GM12878 (cell line): ENCODE measurements around the gene ACCS. TPM values are rescaled to one million over a fixed set of nuclear protein-coding genes. Genes with fewer than 3 reads are reported as not detected.

ENCODE experiments used
- GATAD2B ChIP-seq: fragments of 450-650 bp; conservative IDR thresholded peaks from 2 replicates; pipeline ENCODE4 v1.6.1; 2017; ENCODE audit warnings: low read depth, mild to moderate bottlenecking, moderate library complexity
- IRF4 ChIP-seq: IDR thresholded peaks from 2 replicates; pipeline ENCODE4 v1.6.1; 2011; ENCODE audit warnings: low read depth, low read length
- POU2F2 ChIP-seq: IDR thresholded peaks from 3 replicates; pipeline ENCODE4 v1.6.1; 2011; ENCODE audit warnings: low read depth, mild to moderate bottlenecking, low read length, borderline replicate concordance
- SIN3A ChIP-seq: IDR thresholded peaks from 2 replicates; pipeline ENCODE4 v1.6.1; 2012; ENCODE audit warnings: low read depth, low read length, improper control_type of control experiment
- SIX5 ChIP-seq: IDR thresholded peaks from 2 replicates; pipeline ENCODE4 v1.6.1; 2011; ENCODE audit warnings: mild to moderate bottlenecking, low read depth, low read length, moderate library complexity; ENCODE audit not compliant: severe bottlenecking
- SPI1 ChIP-seq: IDR thresholded peaks from 2 replicates; pipeline ENCODE4 v1.6.1; 2011; ENCODE audit warnings: low read depth, mild to moderate bottlenecking, low read length, moderate library complexity, borderline replicate concordance; ENCODE audit not compliant: insufficient read depth
- ZNF207 ChIP-seq: fragments of 450-650 bp; IDR thresholded peaks from 2 replicates; pipeline ENCODE4 v1.6.1; 2014; ENCODE audit warnings: antibody characterized with exemption, mild to moderate bottlenecking, borderline replicate concordance
- ZSCAN29 ChIP-seq: fragments of 450-650 bp; IDR thresholded peaks from 2 replicates; pipeline ENCODE4 v1.6.1; 2017; ENCODE audit warnings: mild to moderate bottlenecking, moderate library complexity
- polyA plus RNA-seq, 11 experiments: library from polyadenylated mRNA; depleted of rRNA in 4 of 11; unstranded in 6 of 11; stranded (reverse) in 5 of 11; fragments of >200 nt; fragmentation: Nextera tagmentation in 4 of 11; fragmentation: Illumina TruSeq in 1 of 11; extraction: Ambion mirVana in 4 of 11; extraction: Trizol in 1 of 11; gene quantifications; 1 replicate in 1 of 11; 2 replicates in 10 of 11; pipeline versions ENCODE4 v1.2.1 to v1.2.3, GENCODE V29; 2011 to 2016; ENCODE audit warnings: inconsistent platforms in 2 of 11, missing spikeins in 2 of 11, low read depth in 1 of 11
- total RNA-seq, 4 experiments: library from RNA; depleted of rRNA in 3 of 4; stranded (reverse); fragments of >200 nt in 3 of 4; fragmentation: Illumina TruSeq in 1 of 4; extraction: Trizol in 1 of 4; gene quantifications; 2 replicates each; pipeline versions ENCODE4 v1.2.1 to v1.2.3, GENCODE V29; 2013 to 2021
- TF ChIP-seq, protein P1 (sequence below), 3 experiments: IDR thresholded peaks in 2 of 3; conservative IDR thresholded peaks in 1 of 3; 2 replicates each; pipeline ENCODE4 v1.5.1; 2011; ENCODE audit warnings: low read depth in 3 of 3, low read length in 3 of 3, mild to moderate bottlenecking in 3 of 3, control low read depth in 2 of 3, moderate library complexity in 2 of 3, inconsistent platforms in 1 of 3, mixed read lengths in 1 of 3; ENCODE audit not compliant: control insufficient read depth in 2 of 3, insufficient read depth in 1 of 3; ENCODE audit errors: extremely low read depth in 1 of 3
- TF ChIP-seq, protein P2 (sequence below): fragments of 450-650 bp; conservative IDR thresholded peaks from 2 replicates; pipeline ENCODE4 v1.6.1; 2017; ENCODE audit warnings: mild to moderate bottlenecking, moderate library complexity
- TF ChIP-seq, protein P3 (sequence below): fragments of 450-650 bp; IDR thresholded peaks from 2 replicates; pipeline ENCODE4 v1.6.1; 2017; ENCODE audit warnings: borderline replicate concordance
- TF ChIP-seq, protein P4 (sequence below): fragments of 450-650 bp; formaldehyde crosslinking; IDR thresholded peaks from 2 replicates; pipeline ENCODE4 v1.4.0; 2020; ENCODE audit warnings: mild to moderate bottlenecking, moderate library complexity
- TF ChIP-seq, protein P5 (sequence below): fragments of 450-650 bp; IDR thresholded peaks from 2 replicates; pipeline ENCODE4 v1.6.1; 2016; ENCODE audit warnings: mild to moderate bottlenecking, moderate library complexity, borderline replicate concordance

ACCS gene
- total and polyA plus RNA-seq, 10 of the 15 experiments (the other 5 are each of a cell fraction or from before 2014, with no cell fraction given), result 4.8 to 35.9 (median 17.0) TPM

DNA sequence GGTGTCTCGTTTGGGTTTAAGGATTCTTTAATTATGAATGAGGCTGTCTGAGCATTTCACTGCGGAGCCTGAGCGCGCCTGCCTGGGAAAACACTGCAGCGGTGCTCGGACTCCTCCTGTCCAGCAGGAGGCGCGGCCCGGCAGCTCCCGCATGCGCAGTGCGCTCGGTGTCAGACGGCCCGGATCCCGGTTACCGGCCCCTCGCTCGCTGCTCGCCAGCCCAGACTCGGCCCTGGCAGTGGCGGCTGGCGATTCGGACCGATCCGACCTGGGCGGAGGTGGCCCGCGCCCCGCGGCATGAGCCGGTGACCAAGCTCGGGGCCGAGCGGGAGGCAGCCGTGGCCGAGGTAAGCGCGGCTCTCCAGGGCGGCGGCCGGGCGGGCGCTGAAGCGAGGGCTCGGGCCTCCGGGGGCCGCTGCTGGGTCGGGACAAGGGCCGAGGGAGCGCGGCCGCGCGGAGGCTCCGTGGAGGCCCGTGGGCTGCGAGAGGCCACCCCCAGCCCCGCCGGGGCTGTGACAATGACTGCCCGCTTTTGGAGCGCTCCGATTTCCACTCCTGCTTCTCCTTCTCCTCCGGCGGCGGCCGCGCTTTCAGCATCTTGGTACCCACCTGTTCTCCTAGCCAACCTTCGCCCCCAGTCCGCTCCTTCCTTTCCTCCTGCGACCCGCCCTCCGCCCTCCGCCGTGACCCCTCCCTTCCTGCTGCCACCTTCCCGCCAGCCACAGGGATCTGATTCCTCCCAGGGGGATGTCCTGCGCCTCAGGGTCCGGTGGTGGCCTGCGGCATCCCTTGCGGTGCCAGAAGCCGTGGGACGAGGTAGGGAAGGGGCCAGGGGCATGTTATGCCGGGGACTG, 29.7 kb downstream of the ACCS start, which contains the start of gene EXT2 (continued):
- TF ChIP-seq, protein P1, sequence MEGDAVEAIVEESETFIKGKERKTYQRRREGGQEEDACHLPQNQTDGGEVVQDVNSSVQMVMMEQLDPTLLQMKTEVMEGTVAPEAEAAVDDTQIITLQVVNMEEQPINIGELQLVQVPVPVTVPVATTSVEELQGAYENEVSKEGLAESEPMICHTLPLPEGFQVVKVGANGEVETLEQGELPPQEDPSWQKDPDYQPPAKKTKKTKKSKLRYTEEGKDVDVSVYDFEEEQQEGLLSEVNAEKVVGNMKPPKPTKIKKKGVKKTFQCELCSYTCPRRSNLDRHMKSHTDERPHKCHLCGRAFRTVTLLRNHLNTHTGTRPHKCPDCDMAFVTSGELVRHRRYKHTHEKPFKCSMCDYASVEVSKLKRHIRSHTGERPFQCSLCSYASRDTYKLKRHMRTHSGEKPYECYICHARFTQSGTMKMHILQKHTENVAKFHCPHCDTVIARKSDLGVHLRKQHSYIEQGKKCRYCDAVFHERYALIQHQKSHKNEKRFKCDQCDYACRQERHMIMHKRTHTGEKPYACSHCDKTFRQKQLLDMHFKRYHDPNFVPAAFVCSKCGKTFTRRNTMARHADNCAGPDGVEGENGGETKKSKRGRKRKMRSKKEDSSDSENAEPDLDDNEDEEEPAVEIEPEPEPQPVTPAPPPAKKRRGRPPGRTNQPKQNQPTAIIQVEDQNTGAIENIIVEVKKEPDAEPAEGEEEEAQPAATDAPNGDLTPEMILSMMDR (IDR thresholded peaks at IDR 0.05 in 2 of 3, conservative IDR thresholded peaks at IDR 0.05 in 1 of 3; ENCODE audit: control insufficient read depth in 2 of 3, extremely low read depth in 1 of 3, insufficient read depth in 1 of 3, low read depth in 3 of 3, low read length in 3 of 3), result peak; percentile 87 to 93 (median 92)
- TF ChIP-seq, protein P2, sequence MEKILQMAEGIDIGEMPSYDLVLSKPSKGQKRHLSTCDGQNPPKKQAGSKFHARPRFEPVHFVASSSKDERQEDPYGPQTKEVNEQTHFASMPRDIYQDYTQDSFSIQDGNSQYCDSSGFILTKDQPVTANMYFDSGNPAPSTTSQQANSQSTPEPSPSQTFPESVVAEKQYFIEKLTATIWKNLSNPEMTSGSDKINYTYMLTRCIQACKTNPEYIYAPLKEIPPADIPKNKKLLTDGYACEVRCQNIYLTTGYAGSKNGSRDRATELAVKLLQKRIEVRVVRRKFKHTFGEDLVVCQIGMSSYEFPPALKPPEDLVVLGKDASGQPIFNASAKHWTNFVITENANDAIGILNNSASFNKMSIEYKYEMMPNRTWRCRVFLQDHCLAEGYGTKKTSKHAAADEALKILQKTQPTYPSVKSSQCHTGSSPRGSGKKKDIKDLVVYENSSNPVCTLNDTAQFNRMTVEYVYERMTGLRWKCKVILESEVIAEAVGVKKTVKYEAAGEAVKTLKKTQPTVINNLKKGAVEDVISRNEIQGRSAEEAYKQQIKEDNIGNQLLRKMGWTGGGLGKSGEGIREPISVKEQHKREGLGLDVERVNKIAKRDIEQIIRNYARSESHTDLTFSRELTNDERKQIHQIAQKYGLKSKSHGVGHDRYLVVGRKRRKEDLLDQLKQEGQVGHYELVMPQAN, result peak; percentile 69; the same call in 1 of the 2 replicates
- TF ChIP-seq ZNF207 (peak; percentile 87; the same call in 1 of the 2 replicates), ZSCAN29 (peak; percentile 39; the same call in 1 of the 2 replicates), SIX5 (no peak), POU2F2 (peak; percentile 47; the same call in 1 of the 3 replicates), SPI1 (no peak), SIN3A (peak; percentile 52; the same call in 1 of the 2 replicates), IRF4 (0 out of 2 replicates have a peak, but pooled peaks have one; percentile 12), GATAD2B (peak; percentile 90)
- TF ChIP-seq, protein P3, sequence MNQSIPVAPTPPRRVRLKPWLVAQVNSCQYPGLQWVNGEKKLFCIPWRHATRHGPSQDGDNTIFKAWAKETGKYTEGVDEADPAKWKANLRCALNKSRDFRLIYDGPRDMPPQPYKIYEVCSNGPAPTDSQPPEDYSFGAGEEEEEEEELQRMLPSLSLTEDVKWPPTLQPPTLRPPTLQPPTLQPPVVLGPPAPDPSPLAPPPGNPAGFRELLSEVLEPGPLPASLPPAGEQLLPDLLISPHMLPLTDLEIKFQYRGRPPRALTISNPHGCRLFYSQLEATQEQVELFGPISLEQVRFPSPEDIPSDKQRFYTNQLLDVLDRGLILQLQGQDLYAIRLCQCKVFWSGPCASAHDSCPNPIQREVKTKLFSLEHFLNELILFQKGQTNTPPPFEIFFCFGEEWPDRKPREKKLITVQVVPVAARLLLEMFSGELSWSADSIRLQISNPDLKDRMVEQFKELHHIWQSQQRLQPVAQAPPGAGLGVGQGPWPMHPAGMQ, result no peak
- TF ChIP-seq, protein P4, sequence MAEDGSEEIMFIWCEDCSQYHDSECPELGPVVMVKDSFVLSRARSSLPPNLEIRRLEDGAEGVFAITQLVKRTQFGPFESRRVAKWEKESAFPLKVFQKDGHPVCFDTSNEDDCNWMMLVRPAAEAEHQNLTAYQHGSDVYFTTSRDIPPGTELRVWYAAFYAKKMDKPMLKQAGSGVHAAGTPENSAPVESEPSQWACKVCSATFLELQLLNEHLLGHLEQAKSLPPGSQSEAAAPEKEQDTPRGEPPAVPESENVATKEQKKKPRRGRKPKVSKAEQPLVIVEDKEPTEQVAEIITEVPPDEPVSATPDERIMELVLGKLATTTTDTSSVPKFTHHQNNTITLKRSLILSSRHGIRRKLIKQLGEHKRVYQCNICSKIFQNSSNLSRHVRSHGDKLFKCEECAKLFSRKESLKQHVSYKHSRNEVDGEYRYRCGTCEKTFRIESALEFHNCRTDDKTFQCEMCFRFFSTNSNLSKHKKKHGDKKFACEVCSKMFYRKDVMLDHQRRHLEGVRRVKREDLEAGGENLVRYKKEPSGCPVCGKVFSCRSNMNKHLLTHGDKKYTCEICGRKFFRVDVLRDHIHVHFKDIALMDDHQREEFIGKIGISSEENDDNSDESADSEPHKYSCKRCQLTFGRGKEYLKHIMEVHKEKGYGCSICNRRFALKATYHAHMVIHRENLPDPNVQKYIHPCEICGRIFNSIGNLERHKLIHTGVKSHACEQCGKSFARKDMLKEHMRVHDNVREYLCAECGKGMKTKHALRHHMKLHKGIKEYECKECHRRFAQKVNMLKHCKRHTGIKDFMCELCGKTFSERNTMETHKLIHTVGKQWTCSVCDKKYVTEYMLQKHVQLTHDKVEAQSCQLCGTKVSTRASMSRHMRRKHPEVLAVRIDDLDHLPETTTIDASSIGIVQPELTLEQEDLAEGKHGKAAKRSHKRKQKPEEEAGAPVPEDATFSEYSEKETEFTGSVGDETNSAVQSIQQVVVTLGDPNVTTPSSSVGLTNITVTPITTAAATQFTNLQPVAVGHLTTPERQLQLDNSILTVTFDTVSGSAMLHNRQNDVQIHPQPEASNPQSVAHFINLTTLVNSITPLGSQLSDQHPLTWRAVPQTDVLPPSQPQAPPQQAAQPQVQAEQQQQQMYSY (CRISPR knock-in tag), result no peak
- TF ChIP-seq, protein P5, sequence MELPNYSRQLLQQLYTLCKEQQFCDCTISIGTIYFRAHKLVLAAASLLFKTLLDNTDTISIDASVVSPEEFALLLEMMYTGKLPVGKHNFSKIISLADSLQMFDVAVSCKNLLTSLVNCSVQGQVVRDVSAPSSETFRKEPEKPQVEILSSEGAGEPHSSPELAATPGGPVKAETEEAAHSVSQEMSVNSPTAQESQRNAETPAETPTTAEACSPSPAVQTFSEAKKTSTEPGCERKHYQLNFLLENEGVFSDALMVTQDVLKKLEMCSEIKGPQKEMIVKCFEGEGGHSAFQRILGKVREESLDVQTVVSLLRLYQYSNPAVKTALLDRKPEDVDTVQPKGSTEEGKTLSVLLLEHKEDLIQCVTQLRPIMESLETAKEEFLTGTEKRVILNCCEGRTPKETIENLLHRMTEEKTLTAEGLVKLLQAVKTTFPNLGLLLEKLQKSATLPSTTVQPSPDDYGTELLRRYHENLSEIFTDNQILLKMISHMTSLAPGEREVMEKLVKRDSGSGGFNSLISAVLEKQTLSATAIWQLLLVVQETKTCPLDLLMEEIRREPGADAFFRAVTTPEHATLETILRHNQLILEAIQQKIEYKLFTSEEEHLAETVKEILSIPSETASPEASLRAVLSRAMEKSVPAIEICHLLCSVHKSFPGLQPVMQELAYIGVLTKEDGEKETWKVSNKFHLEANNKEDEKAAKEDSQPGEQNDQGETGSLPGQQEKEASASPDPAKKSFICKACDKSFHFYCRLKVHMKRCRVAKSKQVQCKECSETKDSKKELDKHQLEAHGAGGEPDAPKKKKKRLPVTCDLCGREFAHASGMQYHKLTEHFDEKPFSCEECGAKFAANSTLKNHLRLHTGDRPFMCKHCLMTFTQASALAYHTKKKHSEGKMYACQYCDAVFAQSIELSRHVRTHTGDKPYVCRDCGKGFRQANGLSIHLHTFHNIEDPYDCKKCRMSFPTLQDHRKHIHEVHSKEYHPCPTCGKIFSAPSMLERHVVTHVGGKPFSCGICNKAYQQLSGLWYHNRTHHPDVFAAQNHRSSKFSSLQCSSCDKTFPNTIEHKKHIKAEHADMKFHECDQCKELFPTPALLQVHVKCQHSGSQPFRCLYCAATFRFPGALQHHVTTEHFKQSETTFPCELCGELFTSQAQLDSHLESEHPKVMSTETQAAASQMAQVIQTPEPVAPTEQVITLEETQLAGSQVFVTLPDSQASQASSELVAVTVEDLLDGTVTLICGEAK, result 0 out of 2 replicates have a peak, but pooled peaks have one; percentile 17
